Smooth muscle cell of the pulmonary artery (primary cell): ENCODE measurements around the gene CAPRIN1. TPM values are rescaled to one million over a fixed set of nuclear protein-coding genes. Genes with fewer than 3 reads are reported as not detected.

ENCODE experiments used
- total RNA-seq: library from RNA; depleted of rRNA; stranded (reverse); fragments of >200 nt; gene quantifications from 2 replicates; pipeline ENCODE4 v1.2.3, GENCODE V29; 2014

CAPRIN1 gene
- total RNA-seq: 281 and 335 TPM in 2 replicates

GRCh38 chr11:34051349-34052035, at the start of gene CAPRIN1:
TSS of gene CAPRIN1 (plus strand) at chr11:34051731. CDS start at chr11:34052421, 690 bp downstream.

GRCh38 chr11:34105079-34105956, 53.8 kb downstream of the CAPRIN1 start, which contains the start of gene NAT10:
TSS of gene NAT10 (plus strand) at chr11:34105629. CDS start at chr11:34108226, 2,597 bp downstream.

Other genes starting within 250 kb of the CAPRIN1 start
- gene LMO2, start 159.7 kb upstream of the CAPRIN1 start, total RNA-seq: 2.6 and 12.4 TPM in 2 replicates
- gene NAT10, start 53.9 kb downstream of the CAPRIN1 start, total RNA-seq: 23.2 and 24.9 TPM in 2 replicates